HG03060 (cell line): Measurements from ENCODE around the gene AKAP6.
"Not testable (repeated sequence)": the region's sequence is repeated elsewhere in the genome, so short reads cannot be mapped to it uniquely, and the experiment has no call there.

Experiments
- ATAC-seq: cut with Tn5 transposase; IDR thresholded peaks from one replicate; pipeline ENCODE4 v1.9.1; 2021; ENCODE audit warnings: low read depth, moderate number of reproducible peaks; ENCODE audit not compliant: unreplicated experiment

AKAP6 gene

DNA sequence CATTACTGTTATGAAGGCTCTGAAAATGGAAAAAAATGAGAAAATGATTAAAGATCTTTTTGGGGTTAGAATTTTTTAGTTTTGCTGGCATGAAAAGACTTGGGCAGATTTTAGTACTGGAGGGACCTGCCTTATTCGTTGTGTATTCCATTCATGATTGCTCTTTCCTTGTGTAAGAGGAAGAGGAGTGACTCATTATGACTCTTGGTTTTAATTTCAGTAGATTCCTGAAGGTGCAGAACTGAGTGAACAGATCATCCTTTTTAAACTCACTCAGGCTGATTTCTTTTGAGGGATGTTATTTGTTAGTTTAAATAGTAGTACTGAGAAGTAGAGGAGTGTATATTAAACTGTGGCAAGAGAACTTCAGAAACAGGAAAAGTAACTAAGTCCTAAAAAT lies 41.6 kb downstream of the AKAP6 start:
- no peak for ATAC-seq

DNA sequence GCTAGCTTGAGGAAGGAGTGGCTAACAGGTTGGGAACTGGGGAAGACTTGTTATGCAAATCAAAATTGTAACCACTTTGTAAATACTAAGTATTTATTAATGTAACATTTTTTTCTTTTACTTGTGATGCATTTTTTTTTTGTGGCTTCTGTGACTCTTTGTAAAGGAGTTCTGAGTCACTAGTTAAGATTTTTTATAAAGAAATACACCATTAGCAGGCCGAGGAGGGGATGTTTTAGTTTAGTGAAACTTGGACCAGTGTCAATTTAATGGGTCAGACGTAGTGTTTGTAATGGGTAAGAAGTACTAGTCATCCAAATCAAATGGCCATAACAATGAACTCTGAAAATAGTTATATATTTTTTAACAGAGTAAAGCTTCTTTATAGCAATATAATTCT lies 43.1 kb downstream of the AKAP6 start:
- no peak for ATAC-seq

DNA sequence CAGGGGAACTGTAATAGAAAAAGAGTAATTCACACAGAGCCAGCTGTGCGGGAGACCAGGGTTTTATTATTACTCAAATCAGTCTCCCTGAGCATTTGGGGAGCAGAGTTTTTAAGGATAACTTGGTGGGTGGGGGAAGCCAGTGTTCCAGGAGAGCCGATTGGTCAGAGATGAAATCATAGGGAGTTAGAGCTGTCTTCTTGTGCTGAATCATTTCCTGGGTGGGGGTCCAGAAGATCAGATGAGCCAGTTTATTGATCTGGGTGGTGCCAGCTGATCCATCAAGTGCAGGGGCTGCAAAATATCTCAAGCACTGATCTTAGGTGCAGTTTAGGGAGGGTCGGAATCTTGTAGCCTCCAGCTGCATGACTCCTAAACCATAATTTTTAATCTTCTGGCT lies 44.1 kb downstream of the AKAP6 start:
- not testable (repeated sequence) for ATAC-seq

DNA sequence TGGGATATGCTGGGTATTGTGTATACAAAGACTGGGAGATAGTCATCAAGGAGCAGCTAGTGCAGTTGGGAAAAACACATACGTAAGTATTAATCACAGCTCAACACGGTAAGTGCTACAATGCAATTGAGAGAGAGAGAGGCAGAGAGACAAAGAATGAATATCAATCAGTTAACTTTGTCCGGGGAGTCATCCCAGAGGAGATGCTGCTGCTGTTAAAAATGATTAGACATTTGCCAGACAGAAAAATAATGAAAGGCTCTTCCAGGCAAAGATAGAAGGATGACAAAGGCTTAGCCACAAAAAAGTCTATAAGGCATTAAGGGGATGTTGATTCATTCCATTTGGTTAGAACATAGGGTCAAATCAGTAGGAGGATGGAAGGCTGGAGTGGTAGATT lies 45.1 kb downstream of the AKAP6 start:
- ATAC-seq = no peak

DNA sequence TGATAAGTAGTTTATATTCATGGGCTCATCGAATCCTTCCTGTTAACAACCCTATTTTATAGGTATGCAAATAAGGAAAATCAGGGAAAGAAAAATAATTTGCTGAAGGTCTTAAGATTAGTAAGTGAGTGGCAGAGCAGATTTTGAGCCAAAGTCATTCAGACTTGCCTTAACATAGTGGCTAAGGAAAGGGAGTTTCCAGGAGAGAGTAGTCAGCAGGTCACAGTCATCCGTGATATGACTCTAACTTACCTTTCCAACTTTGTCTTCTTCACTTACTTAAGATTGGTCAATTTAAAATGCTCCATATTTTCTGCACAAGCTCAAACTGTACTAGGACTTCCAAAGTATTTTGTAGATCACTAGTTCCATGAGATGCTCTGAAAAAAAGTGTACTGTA lies 46.6 kb downstream of the AKAP6 start:
- no peak for ATAC-seq

DNA sequence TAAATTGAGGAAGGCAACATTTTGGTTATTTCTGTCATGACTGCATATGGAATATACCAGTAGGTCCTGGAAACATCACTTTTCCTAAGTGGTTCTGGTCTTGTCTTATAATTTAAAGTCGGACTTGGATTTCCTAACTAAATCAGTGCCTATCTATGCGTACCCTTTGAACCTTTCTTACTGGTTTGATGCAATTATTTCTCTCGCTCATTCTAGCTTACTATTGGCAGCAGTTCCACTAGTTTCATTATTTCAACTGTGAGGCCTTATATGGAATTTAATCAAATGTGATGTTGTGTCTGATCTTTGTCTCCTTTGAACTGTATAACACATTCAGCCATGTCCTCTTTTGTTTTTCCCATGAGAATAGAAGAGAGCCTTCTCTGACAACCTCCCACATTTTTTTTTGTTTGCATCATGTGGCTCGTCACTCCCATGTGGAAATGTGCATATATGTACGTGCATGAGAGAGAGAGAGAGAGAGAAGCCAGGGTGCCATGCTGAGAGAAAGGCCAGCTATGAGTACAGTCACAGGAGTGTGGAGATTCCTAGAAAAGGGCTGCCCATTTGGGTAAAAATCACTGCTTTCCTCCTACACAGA lies 48.0 kb downstream of the AKAP6 start:
- ATAC-seq = no peak

DNA sequence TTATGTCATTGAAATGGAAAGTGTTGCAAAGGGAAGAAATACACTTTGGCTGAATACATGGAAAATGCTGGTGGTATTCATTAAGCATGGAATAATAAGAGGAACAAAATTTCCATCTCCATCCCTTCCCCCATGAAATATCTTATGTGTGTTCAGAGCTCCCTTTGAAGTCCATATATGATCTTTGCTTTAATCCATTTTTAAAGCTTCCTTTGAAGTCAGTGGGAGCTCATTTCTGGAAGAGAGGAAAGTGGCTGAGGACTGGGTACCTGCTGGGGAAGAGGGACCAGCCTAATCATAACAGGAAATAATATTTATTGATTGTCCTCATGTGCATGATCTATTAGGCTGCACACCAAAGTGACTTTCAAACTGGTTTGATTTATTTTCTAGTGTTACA lies 49.2 kb downstream of the AKAP6 start:
- no peak for ATAC-seq

DNA sequence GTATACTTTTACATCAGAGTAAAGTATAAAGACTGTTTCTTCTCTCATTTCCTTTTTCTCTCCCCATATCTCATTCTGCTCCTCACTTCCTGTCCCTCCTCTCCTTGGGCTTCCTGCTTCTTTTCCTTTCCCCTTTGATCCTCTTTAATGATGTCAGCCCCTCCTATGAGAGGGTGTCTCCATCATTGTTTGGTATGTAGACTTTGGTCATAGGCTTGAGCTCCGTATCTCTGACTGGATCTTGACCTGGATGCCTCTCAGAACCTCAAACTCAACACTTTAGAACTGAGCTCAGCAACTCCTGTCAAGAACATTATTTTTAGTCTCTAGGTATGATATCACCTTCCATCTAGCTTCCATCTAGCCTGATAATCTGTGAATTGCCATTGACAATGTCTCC lies 50.3 kb downstream of the AKAP6 start:
- ATAC-seq = no peak

DNA sequence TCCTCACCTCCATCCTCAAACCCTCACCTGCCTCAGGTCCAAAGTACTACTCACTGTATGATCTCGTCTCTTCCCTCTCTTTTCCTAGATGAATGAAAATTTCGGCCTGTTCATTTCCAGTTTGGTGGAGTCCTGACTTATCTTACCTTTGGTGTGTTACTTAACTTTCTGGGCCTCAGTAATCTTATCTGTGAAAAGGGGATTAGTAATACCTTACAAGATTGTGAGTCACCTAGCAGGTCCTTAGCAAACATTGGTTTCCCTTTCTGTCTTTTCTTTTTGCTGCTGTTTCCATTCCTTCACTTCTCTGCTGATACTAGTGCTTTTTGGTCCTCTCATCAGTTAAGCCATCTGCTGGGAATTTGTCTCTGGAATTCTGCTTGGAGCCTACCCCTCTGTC lies 52.8 kb downstream of the AKAP6 start:
- ATAC-seq = no peak

DNA sequence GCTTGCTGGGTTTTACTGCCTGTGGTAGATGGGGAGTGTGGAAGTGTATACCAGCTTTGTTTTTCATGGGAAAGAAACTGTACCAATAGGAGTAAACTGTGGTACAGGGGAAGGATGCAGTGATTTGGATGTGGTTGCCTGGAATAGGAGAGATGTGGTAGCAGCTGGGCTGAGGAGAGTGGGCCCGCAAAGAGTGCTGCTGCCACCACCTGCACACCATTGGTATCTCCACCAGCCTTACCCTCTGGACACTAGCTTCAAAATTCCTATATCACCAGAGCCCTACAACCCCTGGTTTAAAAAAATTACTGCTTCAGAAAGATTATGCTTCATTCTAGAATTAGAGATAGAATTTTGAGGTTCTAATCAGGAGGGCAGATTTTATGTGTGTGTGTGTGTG lies 53.6 kb downstream of the AKAP6 start:
- ATAC-seq = no peak

DNA sequence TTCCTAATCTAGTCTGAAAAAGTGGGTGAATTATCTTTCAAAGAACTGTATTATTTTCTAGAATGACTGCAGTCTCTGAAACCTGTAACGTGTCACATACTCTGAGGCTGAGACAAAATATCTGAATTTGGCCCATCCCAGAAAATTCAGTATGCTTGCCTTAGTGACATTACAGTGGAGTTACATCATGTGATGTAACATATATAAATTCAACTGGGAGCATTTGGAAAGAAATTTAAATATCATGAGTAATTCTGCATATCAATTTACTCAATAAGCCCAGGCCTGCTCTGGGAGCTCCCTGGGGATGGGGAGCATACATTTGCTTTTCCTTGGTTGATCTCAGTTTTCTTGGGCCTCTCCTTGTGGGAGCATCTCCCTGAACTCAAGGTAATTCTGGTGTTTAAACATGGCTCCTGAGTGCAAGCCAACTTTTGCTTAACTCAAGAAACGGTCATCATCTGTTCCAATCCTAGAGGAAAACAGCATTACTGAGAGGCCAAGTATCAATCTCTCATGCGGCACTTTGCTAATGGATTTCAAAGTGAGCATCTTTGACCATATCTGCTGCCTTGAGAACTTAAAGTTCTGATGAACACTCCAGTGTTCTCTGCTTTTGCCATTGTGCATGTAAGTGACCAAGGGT lies 54.4 kb downstream of the AKAP6 start:
- no peak for ATAC-seq

DNA sequence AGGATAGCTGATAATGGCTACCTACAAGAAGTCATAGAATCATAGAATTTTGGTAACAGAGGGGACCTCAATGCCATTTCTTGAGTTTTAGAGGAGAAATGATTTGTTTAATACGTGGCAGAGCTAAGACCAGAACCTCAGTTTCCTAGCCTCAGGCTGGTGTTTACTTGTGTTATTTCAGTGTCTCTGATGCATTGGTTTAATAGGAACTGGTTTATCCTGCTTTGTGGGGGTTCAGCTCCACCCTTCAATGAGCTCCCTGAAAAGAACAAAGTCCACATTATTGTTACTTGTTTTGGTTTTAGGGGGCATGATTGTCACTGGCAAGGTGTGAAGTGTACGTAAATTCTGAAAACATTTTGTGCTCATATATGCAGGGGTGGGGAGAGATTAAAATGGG lies 55.4 kb downstream of the AKAP6 start:
- ATAC-seq = no peak

DNA sequence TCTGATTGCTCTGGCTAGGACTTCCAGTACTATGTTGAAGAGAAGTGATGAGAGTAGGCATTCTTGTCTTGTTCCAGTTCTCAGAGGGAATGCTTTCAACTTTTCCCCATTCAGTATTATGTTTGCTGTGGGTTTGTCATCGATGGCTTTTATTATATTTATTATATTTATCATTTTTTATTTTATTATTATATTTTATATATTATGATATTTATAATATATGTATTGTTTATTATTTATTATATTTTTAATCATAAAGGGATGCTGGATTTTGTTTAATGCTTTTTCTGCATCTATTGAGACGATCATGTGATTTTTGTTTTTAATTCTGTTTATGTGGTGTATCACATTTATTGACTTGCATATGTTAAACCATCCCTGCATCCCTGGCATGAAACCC lies 58.2 kb downstream of the AKAP6 start:
- ATAC-seq = not testable (repeated sequence)

DNA sequence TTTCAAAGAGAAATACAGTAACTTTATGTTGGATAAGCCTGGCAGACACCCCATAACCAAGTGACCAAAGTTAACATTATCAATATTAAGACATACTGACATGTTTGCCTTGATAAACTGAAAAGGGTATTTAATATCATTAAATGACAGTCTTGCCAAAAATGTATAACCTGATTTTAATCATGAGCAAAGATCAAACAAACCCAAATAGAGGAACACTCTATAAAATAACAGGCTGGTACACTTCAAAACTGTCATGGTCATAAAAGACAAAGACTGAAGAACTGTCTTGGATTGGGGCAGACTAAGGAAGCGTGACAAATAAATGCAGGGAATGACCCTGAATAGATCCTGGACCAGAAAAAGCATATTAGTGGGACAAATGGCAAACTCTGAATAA lies 64.0 kb downstream of the AKAP6 start:
- ATAC-seq = no peak

DNA sequence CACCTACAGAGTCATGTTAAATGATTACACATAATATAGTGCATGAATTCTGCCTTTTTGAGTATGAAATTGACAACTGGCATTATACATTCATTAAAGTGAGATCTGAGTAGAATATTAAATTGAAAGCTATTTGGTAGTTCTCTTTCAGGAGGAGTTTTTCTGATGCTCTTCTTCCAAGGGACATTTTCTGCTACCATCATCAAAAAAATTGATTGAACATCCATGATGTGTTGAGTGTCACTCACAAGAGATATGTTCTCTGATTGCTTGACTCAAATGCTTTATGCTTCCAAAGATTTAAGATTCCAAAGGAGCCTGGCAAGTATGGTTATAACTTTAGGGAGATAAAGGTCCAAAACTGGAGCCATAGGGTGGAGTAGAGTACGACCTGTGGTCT lies 64.9 kb downstream of the AKAP6 start:
- ATAC-seq = no peak

DNA sequence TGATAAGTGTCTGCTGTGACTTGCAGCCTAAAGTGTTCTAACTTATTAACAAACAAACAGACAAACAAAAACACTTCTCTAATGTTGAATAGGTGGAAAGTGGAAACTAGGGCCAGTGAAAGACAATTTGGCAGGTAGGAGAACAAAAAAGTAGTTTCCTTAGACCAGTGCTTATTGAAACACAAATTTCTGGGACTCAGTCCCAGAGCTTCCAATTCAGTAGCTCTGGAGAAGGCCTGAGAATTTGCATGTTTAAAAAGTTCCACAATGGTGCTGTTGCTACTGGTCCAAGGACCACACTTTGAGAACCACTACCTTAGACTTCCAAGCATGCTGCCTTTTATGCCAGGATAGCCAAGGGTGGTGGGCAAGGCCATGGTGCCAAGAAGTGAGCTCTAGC lies 67.8 kb downstream of the AKAP6 start:
- no peak for ATAC-seq

DNA sequence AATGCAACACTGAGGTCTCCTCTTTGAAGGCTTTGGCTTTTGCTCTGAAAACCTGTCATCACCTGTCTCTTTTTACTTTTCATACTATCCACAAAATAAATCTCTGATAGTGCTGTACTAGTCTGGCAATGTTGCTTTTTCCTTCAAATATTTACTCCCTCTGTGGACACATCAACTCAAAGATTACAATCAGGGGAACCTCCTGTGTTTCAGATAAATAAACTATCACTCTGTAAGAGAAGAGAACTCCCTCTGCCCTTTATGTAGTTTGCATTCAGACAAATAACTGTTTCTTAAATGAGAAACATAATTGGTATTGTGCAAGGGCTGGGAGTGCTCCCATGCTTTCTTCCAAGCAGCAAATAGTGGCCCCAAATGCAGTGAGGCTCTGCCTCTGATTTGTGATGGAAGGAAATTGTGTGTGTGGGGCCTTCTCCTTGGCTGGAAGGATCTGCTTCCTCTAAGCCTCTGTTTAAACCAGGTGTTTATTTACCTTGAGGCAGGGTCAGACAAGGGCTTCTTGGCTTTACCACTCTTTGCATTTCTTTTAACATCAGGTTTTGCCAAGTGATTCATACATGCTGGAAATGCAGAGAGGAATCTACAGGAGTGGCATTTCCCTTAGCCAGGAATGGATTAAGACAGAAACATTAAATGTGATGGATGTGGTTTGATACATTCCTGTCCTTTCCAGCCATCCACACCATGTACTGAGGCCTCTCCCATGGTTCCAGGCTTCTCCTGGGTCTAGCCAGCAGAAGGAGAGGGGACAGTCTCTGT lies 69.0 kb downstream of the AKAP6 start:
- no peak for ATAC-seq

DNA sequence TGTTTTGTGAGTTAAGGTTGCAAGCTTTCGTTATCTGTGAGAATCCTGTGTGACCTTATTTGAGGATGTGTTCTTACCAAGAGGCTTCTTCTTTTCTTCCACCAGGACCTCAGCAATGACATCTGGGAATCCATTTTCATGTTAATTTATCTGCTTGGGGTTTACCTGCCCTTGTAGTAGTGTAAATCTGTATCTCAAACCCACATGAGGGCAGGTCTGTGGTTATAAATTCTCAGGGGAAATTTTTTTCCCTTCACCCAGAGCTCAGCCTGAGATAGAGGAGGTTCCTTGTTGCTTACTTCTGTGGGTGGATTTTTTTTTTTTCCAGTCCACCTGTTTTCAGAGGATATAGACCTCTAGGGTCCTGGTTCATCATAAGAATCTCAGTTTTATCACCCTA lies 70.8 kb downstream of the AKAP6 start:
- no peak for ATAC-seq

DNA sequence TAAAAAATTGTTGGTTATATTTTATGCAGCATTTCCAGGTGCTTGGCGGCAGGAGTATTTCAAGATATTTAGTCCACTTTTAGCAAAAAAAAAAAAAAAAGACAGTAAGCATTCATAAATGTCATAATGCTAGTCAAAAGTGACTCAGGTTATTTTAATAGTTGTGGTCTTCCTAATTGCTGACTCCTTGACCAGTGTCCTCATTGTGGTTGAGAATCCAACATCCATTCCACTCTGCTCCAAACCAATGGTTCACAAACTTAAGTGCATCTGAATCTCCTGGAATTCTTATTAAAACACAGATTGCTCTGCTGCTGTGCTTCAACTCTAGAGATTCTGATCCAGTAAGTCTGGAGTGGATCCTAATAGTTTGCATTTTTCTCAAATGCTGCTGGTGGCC lies 71.4 kb downstream of the AKAP6 start:
- ATAC-seq = no peak

DNA sequence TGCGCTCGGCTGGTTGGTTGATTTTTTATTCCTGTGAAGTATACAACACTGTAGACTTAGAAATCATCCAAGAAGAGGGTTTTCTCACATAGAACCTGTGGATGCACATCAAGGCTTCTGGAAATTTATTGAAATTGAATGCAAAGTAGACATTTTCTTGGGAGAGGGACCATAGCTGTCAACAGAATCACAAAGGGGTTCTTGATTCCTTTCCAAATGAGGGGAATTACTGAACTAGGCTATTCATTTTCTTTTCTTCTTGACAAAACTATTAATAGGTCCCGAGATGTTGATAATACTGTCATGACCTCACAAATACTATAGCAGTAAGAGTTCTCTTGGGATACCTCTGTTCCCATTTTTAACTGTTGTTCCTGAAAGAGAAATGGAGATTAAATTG lies 73.9 kb downstream of the AKAP6 start:
- ATAC-seq = no peak

DNA sequence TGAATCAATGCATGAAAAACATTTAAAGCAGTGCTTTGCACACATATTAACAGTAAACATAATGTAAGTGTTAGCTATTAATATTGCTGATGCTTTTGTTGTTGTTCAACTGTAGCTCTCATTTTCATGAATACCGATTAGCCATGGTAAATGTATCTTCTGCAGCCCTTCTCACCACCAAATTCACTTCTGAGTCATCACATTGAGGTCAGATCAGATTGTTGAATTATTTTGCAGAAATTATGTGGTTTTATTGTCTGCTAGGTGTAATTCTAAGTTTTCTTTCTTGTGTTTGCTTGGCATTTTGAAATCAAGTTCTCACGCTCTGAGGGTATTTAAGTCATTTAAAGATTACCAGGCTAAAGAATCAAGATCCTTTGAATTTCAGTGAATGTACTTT lies 74.6 kb downstream of the AKAP6 start:
- ATAC-seq = no peak
